Activated CD4-positive, alpha-beta T cell treated with anti-CD3 and anti-CD28 coated beads, Interleukin-2, amount 10 ng/mL, durations not matched to agents 7 days and 5 days (primary cell): ENCODE measurements around the gene MN1. TPM values are rescaled to one million over a fixed set of nuclear protein-coding genes. Genes with fewer than 3 reads are reported as not detected.

ENCODE experiments used
- CTCF ChIA-PET: fragments of 350-600 bp; sonication (Branson Sonifier 250); formaldehyde crosslinking; loops from one replicate; lab custom pipeline; 2021; ENCODE audit warnings: antibody characterized with exemption; lab: Charles Lee
- POLR2A ChIA-PET: fragments of 350-600 bp; sonication (Branson Sonifier 250); formaldehyde crosslinking; loops from one replicate; lab custom pipeline; 2021; ENCODE audit warnings: antibody characterized with exemption; lab: Charles Lee
- DNase-seq: peaks from one replicate; pipeline ENCODE4 v3.0.0-alpha.2; 2020
- H3K27ac Mint-ChIP-seq: one replicate; pipeline ENCODE4 v1.8.0; 2021; ENCODE audit warnings: mild to moderate bottlenecking, moderate library complexity, mixed read lengths
- H3K27me3 Mint-ChIP-seq: one replicate; pipeline ENCODE4 v1.8.0; 2021; ENCODE audit warnings: mixed read lengths
- H3K36me3 Mint-ChIP-seq: one replicate; pipeline ENCODE4 v1.8.0; 2021; ENCODE audit warnings: low read depth, mixed read lengths
- H3K4me1 Mint-ChIP-seq: one replicate; pipeline ENCODE4 v1.8.0; 2021; ENCODE audit warnings: mixed read lengths
- H3K4me3 Mint-ChIP-seq: one replicate; pipeline ENCODE4 v1.8.0; 2021; ENCODE audit warnings: mild to moderate bottlenecking, moderate library complexity, mixed read lengths
- H3K9me3 Mint-ChIP-seq: one replicate; pipeline ENCODE4 v1.8.0; 2021; ENCODE audit warnings: mixed read lengths
- total RNA-seq, 2 experiments: library from RNA; stranded (reverse); gene quantifications; one replicate each; pipeline ENCODE4 v1.2.3, GENCODE V29; 2021

Gene MN1
- total RNA-seq, 2 experiments from 2014 or later = 0.10 to 0.12 TPM

- CTCF ChIA-PET = no interaction called here
These were observed 8.9 kb downstream of the MN1 start for GRCh38 chr22:27792452-27793161.

DNA sequence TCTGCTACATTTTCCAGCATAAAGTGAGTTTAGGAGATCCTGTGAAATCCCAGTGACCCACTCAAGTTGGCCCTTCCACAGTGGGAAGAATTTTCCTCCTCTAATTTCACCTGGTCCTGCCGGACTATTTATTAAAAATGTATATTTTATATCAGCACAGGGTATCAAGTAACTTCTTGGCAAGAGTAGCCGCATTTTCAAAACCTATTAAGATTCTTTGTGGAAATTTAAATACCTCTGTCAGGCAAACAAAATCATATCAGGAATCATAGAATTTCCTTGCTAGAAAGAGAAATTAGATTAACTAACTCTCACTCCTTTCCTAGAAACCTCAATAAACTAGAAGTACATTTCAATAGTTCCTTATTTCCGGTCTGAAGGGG is 9.7 kb downstream of the MN1 start:
- H3K4me3 Mint-ChIP-seq = no peak overlapping the region
- H3K36me3 Mint-ChIP-seq = no peaks in the 10 kb centered on the region
- DNase-seq = no peak
- no peak overlapping the region for H3K27ac Mint-ChIP-seq
- POLR2A ChIA-PET = no interaction called here
- CTCF ChIA-PET = no interaction called here
- H3K4me1 Mint-ChIP-seq = no peaks in the 10 kb centered on the region
- H3K27me3 Mint-ChIP-seq = no peaks in the 10 kb centered on the region
- no peaks in the 10 kb centered on the region for H3K9me3 Mint-ChIP-seq

More at GRCh38 chr22:27792452-27793161, 8.9 kb downstream of the MN1 start:
- no peaks in the 10 kb centered on the region for H3K36me3 Mint-ChIP-seq
- no peaks in the 10 kb centered on the region for H3K9me3 Mint-ChIP-seq
- H3K4me3 Mint-ChIP-seq = no peak overlapping the region
- H3K4me1 Mint-ChIP-seq = no peaks in the 10 kb centered on the region
- POLR2A ChIA-PET = no interaction called here
- DNase-seq = no peak
- H3K27ac Mint-ChIP-seq = no peak overlapping the region
- H3K27me3 Mint-ChIP-seq = no peaks in the 10 kb centered on the region

DNA sequence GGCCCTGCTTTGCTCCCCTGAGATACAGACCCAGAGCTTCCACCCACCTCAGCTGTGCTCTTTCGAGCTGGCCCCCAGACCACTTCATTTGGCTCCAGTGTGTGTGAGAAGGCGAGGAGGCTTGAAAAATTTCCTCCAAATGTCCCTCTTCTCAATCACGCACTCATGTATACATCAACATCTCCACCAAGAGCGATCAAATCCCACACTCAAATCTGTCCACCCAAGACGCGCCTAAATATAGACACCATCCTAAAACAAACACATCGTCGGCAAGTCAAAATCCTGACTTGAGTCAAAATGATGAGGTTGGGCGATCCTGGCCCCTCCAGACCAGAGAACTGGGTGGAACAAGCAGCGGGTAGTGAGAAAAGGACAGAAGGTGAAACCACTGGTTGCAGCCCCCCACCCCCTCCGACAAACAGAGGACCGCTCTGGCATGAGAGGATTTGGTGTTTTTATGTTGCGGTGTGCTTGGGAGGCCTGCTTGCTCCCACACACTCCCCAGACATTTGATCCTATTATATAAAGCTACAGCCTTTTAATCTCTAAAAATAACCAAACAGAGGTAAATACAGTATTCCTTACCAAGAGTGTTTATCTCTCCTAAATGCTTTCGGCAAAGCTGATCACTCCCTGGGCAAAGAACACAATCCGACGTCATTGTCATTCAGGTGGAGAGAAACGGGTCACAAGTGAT is 10.2 kb downstream of the MN1 start:
- ChIA-PET POLR2A (no interaction called here), CTCF (no interaction called here)
- H3K4me1 Mint-ChIP-seq = no peaks in the 10 kb centered on the region
- no peaks in the 10 kb centered on the region for H3K9me3 Mint-ChIP-seq
- H3K36me3 Mint-ChIP-seq = no peaks in the 10 kb centered on the region
- H3K4me3 Mint-ChIP-seq = no peak overlapping the region
- no peak overlapping the region for H3K27ac Mint-ChIP-seq
- no peaks in the 10 kb centered on the region for H3K27me3 Mint-ChIP-seq
- no peak for DNase-seq

GRCh38 chr22:27790376-27791158 is 11.0 kb downstream of the MN1 start:
- ChIA-PET CTCF (no interaction called here), POLR2A (no interaction called here)
- Mint-ChIP-seq H3K4me1 (no peaks in the 10 kb centered on the region), H3K36me3 (no peaks in the 10 kb centered on the region), H3K4me3 (no peak overlapping the region), H3K27me3 (no peaks in the 10 kb centered on the region), H3K27ac (no peak overlapping the region), H3K9me3 (no peaks in the 10 kb centered on the region)
- no peak for DNase-seq

DNA sequence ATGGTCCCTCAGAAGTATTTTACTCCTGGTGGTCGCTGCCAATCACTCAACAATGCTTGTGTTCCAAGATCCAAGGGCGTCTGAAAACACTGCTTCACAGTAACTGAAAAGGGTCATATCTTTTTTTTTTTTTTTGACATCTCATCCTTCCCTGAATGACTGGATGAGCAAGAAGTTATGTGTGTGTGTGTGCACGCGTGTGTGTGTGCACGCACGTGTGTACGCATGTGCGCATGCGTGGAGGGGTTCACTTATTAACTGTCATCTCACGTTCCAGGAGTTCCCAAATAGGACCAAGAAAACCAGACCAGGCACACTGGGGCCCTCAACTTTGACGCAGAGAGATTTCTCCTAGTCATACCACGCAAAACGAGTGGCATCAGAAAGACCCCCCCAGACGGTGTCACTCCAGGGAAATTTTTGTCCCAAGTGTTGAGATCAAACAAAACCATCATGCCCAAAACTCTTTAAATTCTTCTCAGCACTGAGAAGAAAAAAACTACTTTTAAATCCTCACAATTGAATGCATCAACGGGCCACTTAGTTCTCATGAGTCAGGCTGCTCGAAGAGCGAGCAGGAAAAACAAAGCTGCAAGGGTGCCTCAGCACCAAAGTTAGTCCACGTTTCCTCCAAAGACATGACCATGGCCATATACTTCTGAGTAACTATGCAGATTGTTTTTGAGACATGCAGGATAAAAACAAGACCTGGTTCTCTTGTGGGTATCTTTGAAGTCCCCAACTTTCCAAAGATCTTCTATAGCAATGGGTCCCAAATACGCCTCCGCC is 12.9 kb downstream of the MN1 start:
- CTCF ChIA-PET = no interaction called here
- H3K27me3 Mint-ChIP-seq = peaks cover 7% of the 10 kb centered on the region
- H3K27ac Mint-ChIP-seq = no peak overlapping the region
- POLR2A ChIA-PET = no interaction called here
- no peaks in the 10 kb centered on the region for H3K9me3 Mint-ChIP-seq
- no peaks in the 10 kb centered on the region for H3K4me1 Mint-ChIP-seq
- no peaks in the 10 kb centered on the region for H3K36me3 Mint-ChIP-seq
- no peak overlapping the region for H3K4me3 Mint-ChIP-seq
- no peak for DNase-seq

DNA sequence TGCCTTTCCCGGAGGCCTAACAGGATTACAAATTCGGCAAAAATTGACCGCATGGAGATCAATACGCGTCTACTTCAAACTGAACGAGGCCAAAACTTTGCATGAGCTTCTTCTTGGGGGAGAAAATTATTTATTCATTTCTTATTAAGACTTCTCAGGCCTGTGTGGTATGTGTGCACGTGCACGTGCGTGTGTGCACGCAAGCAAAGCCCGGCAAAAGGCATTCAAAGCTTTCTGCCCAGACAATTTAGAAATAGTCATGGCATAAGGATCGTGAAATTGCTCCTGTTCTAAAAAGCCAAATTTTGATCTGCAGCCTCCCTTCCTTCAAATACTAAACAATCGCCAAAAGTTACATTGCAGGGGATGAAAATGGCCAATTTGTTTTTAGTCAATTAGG is 14.6 kb downstream of the MN1 start:
- Mint-ChIP-seq H3K4me1 (no peaks in the 10 kb centered on the region), H3K36me3 (no peaks in the 10 kb centered on the region), H3K9me3 (no peaks in the 10 kb centered on the region), H3K27ac (no peak overlapping the region), H3K4me3 (no peak overlapping the region), H3K27me3 (peaks cover 7% of the 10 kb centered on the region)
- ChIA-PET POLR2A (no interaction called here), CTCF (no interaction called here)
- no peak for DNase-seq

DNA sequence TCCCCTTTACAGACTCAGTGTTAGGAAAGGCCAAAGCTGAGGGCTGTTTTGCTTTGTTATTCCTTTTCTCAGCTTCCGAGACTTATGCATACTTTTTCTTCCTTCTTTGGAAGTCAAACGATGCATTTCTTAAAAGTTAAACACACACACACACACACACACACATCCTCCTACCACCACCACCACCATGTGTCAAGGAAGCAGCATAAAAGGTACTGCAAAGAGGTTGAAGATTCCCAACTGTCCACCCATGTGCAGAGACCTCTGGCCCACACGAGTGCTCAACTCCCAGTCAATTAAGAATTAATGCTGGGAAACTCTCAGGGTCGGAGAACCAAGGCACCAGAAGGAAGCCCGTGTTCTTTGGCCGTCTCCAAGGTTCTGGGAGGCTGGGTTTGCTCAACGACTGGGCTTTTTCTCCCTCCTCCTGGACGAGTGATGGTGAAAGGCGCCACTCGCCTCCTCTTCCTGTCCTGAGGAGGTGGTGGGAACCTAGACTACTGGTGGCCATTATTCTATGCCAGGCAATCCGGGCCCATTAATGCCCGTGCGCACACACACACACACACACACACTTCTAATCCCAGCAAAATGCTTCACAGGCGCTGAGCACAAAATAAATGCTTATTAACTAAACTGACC is 15.1 kb downstream of the MN1 start:
- H3K27me3 Mint-ChIP-seq = peaks cover 7% of the 10 kb centered on the region
- H3K27ac Mint-ChIP-seq = no peak overlapping the region
- H3K4me1 Mint-ChIP-seq = no peaks in the 10 kb centered on the region
- no peak for DNase-seq
- H3K4me3 Mint-ChIP-seq = no peak overlapping the region
- no peaks in the 10 kb centered on the region for H3K9me3 Mint-ChIP-seq
- ChIA-PET CTCF (no interaction called here), POLR2A (no interaction called here)
- H3K36me3 Mint-ChIP-seq = no peaks in the 10 kb centered on the region

DNA sequence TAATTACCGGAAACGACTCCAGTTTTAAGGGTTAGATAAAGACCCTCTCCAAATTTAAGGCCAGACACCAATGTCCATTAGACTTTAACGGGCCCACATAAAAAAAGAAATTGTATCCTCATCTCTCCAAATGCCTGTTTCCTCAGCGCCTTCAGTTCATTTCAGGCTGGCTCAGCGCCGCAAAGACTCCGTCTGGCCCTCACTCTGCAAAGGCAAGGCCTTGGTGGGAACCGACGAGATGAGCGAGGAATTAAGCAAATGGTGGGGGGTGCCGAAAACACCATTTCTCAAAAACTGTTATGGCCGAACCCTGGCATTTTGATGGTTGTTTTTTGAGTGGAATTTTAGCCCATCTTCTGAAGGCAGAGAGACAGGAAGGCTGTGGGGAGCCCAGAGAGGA is 15.7 kb downstream of the MN1 start:
- no peak overlapping the region for H3K27ac Mint-ChIP-seq
- no peaks in the 10 kb centered on the region for H3K36me3 Mint-ChIP-seq
- no peak for DNase-seq
- ChIA-PET CTCF (no interaction called here), POLR2A (no interaction called here)
- no peaks in the 10 kb centered on the region for H3K4me1 Mint-ChIP-seq
- H3K9me3 Mint-ChIP-seq = no peaks in the 10 kb centered on the region
- peaks cover 7% of the 10 kb centered on the region for H3K27me3 Mint-ChIP-seq
- no peak overlapping the region for H3K4me3 Mint-ChIP-seq

- Mint-ChIP-seq H3K27me3 (peaks cover 7% of the 10 kb centered on the region), H3K4me1 (no peaks in the 10 kb centered on the region), H3K9me3 (no peaks in the 10 kb centered on the region), H3K27ac (no peak overlapping the region), H3K36me3 (no peaks in the 10 kb centered on the region), H3K4me3 (no peak overlapping the region)
- no peak for DNase-seq
- ChIA-PET CTCF (no interaction called here), POLR2A (no interaction called here)
These were observed 17.5 kb downstream of the MN1 start for GRCh38 chr22:27784120-27784475.

DNA sequence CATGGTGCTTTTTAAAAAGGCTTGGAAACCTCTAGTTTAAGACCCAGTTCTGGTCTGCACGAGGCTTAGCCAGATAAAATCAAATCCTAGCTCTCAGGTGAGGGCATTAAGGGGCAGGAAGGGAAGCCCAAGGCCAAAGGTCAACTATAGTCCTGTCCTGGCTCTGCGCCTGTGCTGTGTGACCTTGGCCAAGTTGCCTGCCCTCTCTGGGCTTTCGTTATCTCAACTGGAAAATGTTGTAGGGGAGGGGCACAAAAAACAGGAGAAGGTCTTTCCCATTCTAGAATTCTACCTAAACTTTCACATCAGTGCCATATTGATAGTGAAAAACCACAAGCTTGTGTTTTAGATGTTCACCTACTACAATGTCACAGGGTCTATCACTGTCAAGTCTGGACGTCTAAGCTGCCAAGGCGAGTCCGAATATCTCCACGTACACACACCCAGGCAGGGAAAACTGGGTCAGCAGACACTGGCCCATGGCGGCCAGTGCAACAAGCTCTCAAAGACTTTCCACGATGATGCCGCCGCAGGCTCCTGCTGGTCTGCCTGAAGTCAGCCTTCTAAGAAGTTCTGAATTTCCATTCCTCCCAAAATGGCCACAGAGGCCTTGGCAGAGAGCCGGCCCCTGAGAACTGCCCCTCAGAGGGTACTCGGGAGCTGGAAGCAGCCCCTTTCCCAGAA is 18.0 kb downstream of the MN1 start:
- CTCF ChIA-PET = no interaction called here
- DNase-seq = no peak
- H3K27me3 Mint-ChIP-seq = peaks cover 7% of the 10 kb centered on the region
- H3K36me3 Mint-ChIP-seq = no peaks in the 10 kb centered on the region
- no peaks in the 10 kb centered on the region for H3K4me1 Mint-ChIP-seq
- no peak overlapping the region for H3K27ac Mint-ChIP-seq
- H3K4me3 Mint-ChIP-seq = no peak overlapping the region
- POLR2A ChIA-PET = no interaction called here
- no peaks in the 10 kb centered on the region for H3K9me3 Mint-ChIP-seq

GRCh38 chr22:27782088-27782487 is 19.5 kb downstream of the MN1 start:
- Mint-ChIP-seq H3K36me3 (no peaks in the 10 kb centered on the region), H3K27ac (no peak overlapping the region), H3K4me3 (no peak overlapping the region), H3K4me1 (no peaks in the 10 kb centered on the region), H3K27me3 (peaks cover 7% of the 10 kb centered on the region), H3K9me3 (no peaks in the 10 kb centered on the region)
- ChIA-PET POLR2A (no interaction called here), CTCF (no interaction called here)
- no peak for DNase-seq

DNA sequence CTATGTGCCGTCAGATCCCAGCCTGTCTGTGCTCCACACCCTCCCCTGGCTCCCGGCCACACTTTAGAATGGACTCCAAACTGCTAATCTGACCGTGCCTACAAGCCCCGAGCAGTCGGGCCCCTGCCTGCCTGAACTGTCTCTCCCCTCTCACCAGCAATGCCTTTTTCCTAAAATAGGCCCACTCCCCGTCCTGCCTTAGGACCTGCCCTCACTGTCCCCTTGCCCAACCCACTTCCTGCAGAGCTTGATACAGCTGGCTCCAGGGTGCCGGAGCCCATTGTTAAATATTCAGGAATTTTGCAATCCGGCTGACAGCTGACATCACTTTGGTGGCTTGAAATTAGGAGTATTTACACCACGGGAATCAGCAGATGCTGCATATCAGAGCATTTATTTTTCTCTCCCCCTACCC is 21.4 kb downstream of the MN1 start:
- no peaks in the 10 kb centered on the region for H3K4me1 Mint-ChIP-seq
- CTCF ChIA-PET = no interaction called here
- POLR2A ChIA-PET = no interaction called here
- no peak overlapping the region for H3K4me3 Mint-ChIP-seq
- peaks cover 6% of the 10 kb centered on the region for H3K27me3 Mint-ChIP-seq
- no peaks in the 10 kb centered on the region for H3K9me3 Mint-ChIP-seq
- H3K27ac Mint-ChIP-seq = no peak overlapping the region
- no peak for DNase-seq
- no peaks in the 10 kb centered on the region for H3K36me3 Mint-ChIP-seq
